Muscle of leg (tissue), 11 donors: ENCODE results near the gene AP3D1. TPM values are rescaled to one million over a fixed set of nuclear protein-coding genes. Genes with fewer than 3 reads are reported as not detected.

ENCODE experiments used
- DNase-seq: peaks from one replicate; pipeline ENCODE4 v3.0.0; 2013
- H3K27ac ChIP-seq: one replicate; pipeline ENCODE4 v1.5.1; 2013; ENCODE audit warnings: mild to moderate bottlenecking, low read length, control low read depth
- H3K27me3 ChIP-seq: one replicate; pipeline ENCODE4 v1.6.1; 2013; ENCODE audit warnings: low read length; ENCODE audit not compliant: control insufficient read depth, insufficient read depth
- H3K36me3 ChIP-seq: one replicate; pipeline ENCODE4 v1.6.1; 2013; ENCODE audit warnings: low read length; ENCODE audit not compliant: control insufficient read depth, insufficient read depth
- H3K4me1 ChIP-seq: one replicate; pipeline ENCODE4 v1.6.1; 2013; ENCODE audit warnings: low read length; ENCODE audit not compliant: control insufficient read depth, insufficient read depth
- H3K4me3 ChIP-seq: one replicate; pipeline ENCODE4 v1.5.1; 2013; ENCODE audit warnings: low read length, control low read depth
- H3K9me3 ChIP-seq: replicated peaks from 2 replicates; pipeline ENCODE4 v1.6.1; 2013; ENCODE audit warnings: low read depth, low read length; ENCODE audit not compliant: control insufficient read depth
- WGBS: methylation state at CpG from one replicate; pipeline ENCODE4 v1.1.5; 2013; ENCODE audit warnings: missing lambda C conversion rate; ENCODE audit not compliant: insufficient coverage; 5-methylcytosine and 5-hydroxymethylcytosine counted together
- polyA plus RNA-seq, 8 donors: library from polyadenylated mRNA; unstranded; fragments of 120-200 nt; gene quantifications; one replicate each; pipeline versions ENCODE4 v1.2.1 to v1.2.3, GENCODE V29; 2013; ENCODE audit warnings: inconsistent platforms in 1 of 8, low replicate concordance in 1 of 8; ENCODE audit not compliant: insufficient read length in 8 of 8, insufficient read depth in 1 of 8
- total RNA-seq: library from RNA; stranded (reverse); fragments of 120-200 nt; gene quantifications from one replicate; pipeline ENCODE4 v1.2.4, GENCODE V29; 2013

The AP3D1 gene
- total and polyA plus RNA-seq, 9 donors: 34.5 to 82.8 (median 70.9) TPM

DNA sequence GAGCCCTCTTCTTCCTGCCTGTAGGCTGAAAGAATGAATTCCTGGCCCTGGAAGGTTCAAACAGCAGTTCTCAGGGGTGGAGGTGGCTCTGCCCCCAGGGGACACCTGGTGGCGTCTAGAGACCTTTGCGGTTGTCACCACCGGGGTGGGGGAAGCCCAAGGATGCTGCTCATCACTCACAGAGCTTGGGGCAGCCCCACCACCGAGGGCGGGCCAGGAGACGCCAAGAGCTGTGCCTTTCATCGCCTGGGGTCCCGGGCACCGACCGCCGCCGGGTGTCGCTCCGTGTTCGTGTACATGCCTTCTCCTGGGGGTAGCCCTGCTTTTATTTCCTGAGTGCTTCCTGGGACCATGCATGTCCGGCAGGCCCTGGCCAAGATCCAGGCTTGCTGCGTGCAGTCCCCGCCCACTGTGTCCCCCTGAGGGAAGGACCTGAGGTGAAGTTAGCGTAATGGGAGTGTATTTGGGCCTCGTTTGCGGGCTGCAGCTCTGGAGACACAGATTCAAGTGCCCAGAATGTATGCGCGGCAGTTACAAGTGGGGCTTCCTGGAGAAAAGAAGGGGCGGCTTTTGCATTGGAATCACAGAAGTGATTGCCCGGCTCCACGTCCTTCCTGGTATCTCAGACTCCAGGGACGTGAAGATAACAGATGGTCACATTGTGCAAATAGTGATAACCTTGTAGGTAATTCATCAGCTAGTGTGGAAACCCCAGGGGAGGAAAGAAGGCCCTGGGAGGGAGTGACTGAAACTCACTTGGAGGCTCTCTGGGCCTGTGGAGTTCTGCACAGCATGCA lies 20.2 kb upstream of the AP3D1 start:
- 50% methylated on average over 25 of the region's 27 CpGs for WGBS
- peak; percentile 61 for DNase-seq
- H3K4me3 ChIP-seq: no peak overlapping the region
- peaks cover 18% of the 10 kb centered on the region for H3K36me3 ChIP-seq
- H3K27me3 ChIP-seq: no peaks in the 10 kb centered on the region
- H3K4me1 ChIP-seq: peaks cover 77% of the 10 kb centered on the region
- H3K9me3 ChIP-seq: no peaks in the 10 kb centered on the region
- H3K27ac ChIP-seq: peak overlapping the region; percentile 7

DNA sequence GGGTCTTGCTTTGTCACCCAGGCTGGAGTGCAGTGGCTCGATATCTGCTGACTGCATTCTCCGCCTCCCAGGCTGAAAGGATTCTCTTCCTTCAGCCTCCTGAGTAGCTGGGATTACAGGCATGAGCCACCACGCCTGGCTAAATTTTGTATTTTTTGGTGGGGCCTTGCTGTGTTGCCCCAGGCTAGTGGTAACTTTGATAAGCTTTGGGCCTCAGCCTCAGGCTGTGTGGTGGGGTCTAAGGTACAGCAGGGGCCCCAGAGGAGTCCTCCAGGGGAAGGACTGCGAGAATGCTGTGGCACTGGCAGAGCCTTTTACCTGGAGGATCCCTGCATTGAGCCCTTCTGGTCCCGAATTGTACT lies 19.6 kb upstream of the AP3D1 start:
- DNase-seq: no peak
- 94% methylated on average over 2 of the region's 5 CpGs for WGBS
- H3K27me3 ChIP-seq: no peaks in the 10 kb centered on the region
- H3K36me3 ChIP-seq: peaks cover 12% of the 10 kb centered on the region
- peak overlapping the region; percentile 4 for H3K27ac ChIP-seq
- no peak overlapping the region for H3K4me3 ChIP-seq
- peaks cover 77% of the 10 kb centered on the region for H3K4me1 ChIP-seq
- no peaks in the 10 kb centered on the region for H3K9me3 ChIP-seq

DNA sequence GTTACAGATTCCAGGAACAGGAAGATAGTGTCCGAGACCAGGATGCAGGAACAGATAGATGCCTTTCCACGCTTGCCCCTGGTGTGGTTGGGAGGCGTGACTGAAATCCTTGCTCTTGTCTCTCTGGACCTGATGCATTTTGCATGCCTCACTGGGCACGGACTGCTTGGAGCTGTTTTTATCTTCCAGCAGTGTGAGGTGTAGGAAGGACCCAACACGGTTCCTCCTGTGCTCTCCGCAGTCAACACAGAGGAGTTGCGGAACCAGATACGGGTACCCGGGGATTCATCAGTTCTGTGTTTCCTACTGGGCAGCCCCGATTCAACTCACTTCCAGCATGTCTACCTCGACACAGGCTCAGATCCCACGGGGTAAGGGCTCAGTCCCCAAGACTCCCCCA lies 18.9 kb upstream of the AP3D1 start:
- Histone ChIP-seq H3K4me1 (peaks cover 82% of the 10 kb centered on the region), H3K27me3 (no peaks in the 10 kb centered on the region), H3K9me3 (no peaks in the 10 kb centered on the region), H3K27ac (no peak overlapping the region), H3K36me3 (peaks cover 10% of the 10 kb centered on the region), H3K4me3 (no peak overlapping the region)
- WGBS: 77% methylated on average over 11 of the region's 12 CpGs
- DNase-seq: no peak

DNA sequence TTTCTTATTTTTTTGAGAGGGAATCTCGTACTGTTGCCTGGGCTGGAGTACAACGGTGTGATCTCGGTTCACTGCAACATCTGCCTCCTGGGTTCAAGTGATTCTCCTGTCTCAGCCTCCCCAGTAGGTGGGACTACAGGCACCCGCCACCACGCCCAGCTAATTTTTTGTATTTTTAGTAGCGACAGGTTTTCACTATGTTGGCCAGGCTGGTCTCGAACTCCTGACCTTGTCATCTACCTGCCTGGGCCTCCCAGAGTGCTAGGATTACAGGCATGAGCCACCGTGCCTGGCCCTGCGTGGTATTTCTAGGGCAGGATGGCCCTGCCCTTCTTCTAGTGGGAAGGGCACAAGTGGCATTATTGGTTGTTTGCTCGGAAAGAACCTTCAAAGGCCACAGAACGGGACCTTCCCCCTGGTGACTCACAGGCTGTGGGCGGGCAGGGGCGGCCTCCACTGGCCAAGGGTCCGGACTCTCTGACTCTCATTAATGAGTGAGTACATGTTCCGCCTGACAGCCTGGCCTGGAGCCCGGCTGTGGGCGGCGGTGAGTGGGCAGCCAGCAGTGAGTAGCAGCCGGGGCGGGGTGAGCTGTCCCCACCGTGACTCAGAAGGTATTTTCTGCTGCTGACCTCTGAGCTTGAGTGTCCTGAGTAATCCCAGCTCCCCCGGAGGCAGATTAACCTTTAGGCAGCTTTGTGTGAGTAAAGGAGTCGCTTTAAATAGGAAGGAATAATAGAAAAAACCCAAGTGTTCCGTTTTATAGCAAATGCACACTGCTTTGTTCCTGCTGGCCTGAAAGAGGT lies 17.5 kb upstream of the AP3D1 start:
- Histone ChIP-seq H3K27me3 (no peaks in the 10 kb centered on the region), H3K27ac (peak overlapping the region; percentile 94), H3K9me3 (no peaks in the 10 kb centered on the region), H3K4me1 (peaks cover 84% of the 10 kb centered on the region), H3K36me3 (peaks cover 10% of the 10 kb centered on the region), H3K4me3 (no peak overlapping the region)
- WGBS: 16% methylated on average over 18 of the region's 24 CpGs
- DNase-seq: peak; percentile 96

DNA sequence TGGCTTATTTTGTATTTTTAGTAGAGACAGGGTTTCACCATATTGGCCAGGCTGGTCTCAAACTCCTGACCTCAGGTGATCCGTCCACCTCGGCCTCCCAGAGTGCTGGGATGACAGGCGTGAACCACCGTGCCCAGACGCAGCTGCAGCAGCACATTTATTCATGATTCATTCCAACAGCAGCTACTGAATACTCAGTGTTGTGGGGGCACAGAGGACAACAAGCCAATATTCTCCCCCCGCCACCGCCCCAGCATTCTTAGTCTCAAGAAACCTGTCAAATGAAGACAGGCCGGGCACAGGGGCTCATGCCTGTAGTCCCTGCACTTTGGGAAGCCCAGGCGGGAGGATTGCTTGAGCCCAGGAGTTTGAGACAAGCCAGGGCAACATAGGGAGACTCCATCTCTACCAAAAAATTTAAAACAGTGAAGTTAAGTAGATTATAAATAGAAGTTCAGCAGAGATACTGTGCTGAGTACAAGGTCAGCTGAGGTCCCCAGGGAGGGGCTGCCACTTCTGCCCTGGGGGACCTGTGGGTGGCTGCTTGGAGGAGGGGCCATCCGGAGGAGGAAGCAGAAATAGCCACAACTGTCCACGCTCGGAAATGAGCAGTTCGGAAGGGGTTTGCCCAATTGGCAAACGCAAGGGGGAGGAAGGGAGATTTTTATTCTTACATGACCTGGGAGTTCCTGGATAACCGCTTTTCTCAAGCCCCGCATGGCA lies 16.7 kb upstream of the AP3D1 start:
- H3K9me3 ChIP-seq: no peaks in the 10 kb centered on the region
- peak overlapping the region; percentile 94 for H3K27ac ChIP-seq
- DNase-seq: peak; percentile 77
- peaks cover 81% of the 10 kb centered on the region for H3K4me1 ChIP-seq
- peaks cover 5% of the 10 kb centered on the region for H3K36me3 ChIP-seq
- WGBS: 67% methylated on average over 10 of the region's 16 CpGs
- H3K27me3 ChIP-seq: no peaks in the 10 kb centered on the region
- no peak overlapping the region for H3K4me3 ChIP-seq

DNA sequence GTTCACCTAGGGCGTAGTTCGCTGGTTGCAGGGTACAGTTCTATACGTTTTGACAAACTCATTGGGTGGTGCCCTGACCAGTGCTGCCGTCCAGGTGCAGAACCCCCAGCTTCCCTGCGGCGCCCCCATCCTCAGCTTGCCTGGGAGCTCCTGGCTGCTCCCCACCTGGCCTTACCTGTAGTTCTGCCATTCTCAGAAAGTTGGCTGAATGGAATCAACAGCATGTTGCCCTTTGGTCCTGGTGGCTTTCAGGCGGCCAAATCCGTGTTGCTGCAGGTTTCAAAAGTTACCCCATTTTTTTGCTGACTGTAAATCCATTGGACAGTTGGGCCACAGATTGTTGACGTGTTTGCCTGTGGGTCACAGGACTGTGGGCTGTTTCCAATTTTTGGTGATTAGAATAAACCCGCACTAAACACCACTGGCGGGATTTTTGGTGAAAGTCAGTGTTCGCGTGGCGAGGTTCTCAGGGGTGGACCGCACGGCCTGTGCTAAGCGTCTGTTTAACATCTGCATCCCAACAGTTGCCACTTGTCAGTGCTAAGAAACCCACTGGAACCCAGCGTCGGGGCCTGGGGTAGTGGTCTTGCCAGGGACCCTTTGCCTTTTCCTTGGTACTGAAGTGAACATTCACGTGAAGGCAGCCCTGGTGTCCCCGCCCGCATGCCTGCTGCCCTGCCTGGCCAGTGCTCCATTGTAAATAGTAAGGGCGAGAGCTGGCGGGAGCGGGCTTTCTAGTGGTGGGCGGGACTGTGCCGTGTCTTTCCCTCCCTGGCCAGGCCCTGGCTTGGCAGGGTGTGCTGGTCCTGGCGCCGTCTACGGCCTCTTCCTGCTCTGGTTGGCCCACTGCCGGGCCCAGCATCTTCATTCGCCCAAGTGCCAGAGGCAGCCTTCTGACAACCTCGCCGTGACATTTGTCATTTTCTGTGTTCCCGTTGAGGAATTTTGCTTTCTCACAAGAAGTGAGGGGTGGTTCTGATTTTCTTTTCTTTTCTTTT lies 15.7 kb upstream of the AP3D1 start:
- peak overlapping the region; percentile 94 for H3K27ac ChIP-seq
- WGBS: 71% methylated on average over 30 of the region's 35 CpGs

DNA sequence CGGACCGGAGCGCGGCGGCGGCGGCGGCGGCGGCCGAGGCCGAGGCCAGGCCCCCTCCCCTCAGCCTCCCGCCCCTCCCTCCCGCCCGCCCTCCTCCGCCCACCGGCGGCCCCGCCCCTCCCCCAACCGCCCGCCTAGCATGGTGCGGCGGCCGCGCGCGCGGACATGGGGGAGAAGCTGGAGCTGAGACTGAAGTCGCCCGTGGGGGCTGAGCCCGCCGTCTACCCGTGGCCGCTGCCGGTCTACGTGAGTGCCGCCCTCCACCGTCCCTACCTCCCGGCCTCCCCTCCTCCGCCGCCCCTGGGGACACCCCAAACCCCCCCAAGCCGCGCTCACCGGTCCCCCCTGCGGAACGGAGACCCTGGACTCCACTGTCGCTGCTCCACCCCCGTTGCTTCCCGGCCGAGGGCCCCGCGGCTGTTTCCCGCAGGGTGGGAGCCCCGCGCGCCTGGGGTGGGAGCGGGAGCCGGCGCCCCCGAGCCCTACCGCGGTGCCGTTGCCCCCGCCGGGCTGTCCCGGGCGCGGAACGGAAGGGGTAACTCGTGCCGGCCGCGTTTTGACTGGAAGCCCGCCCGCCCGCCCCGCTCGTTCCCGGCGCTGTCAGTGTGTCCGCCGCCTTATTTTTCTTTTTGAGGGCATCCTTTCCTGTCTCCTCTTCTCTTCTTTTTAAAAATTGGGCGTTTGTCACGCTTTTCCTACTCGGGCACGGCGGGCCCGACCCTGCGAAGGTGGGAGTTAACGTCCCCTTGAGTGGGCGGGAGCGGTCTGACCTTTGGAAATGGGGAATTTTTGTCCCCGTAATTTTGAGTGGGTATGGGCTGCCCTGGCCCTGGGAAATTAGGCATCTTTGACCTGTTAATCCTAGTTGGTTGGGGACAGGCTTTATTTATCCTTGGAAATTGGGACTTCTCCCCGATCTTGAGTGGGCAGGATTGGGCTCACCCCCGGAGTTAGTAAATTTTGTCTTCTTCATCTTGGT lies 12.9 kb upstream of the AP3D1 start:
- WGBS: under 1% methylated on average over 53 of the region's 95 CpGs
- Histone ChIP-seq H3K4me3 (peak overlapping the region; percentile 84), H3K36me3 (peaks cover 3% of the 10 kb centered on the region), H3K4me1 (peaks cover 49% of the 10 kb centered on the region), H3K27ac (peak overlapping the region; percentile 92), H3K27me3 (no peaks in the 10 kb centered on the region), H3K9me3 (no peaks in the 10 kb centered on the region)
- no peak for DNase-seq

More for the DNA sequence above, 15.7 kb upstream of the AP3D1 start:
- H3K27me3 ChIP-seq: no peaks in the 10 kb centered on the region
- H3K36me3 ChIP-seq: peaks cover 3% of the 10 kb centered on the region
- no peak overlapping the region for H3K4me3 ChIP-seq
- H3K9me3 ChIP-seq: no peaks in the 10 kb centered on the region
- peaks cover 76% of the 10 kb centered on the region for H3K4me1 ChIP-seq
- peak; percentile 78 for DNase-seq

DNA sequence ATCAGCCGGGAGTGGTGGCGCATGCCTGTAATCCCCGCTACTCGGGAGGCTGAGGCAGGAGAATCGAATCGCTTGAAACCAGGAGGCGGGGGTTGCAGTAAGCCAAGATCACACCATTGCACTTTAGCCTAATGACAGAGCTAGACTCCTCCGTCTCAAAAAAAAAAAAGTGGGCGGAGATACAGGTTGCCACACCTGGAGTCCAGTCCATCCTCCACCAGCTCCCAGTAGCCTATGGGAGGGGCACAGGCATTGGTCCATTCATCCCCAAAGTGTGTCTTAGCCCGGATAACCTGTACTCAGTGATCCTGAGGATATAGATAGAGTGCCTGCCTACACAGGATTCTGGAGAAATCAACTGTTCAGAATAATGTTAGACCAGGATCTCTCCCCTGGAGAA lies 9.0 kb upstream of the AP3D1 start:
- WGBS: 100% methylated on average over 2 of the region's 10 CpGs
- Histone ChIP-seq H3K4me3 (no peak overlapping the region), H3K4me1 (peaks cover 10% of the 10 kb centered on the region)

More for the DNA sequence above, 9.0 kb upstream of the AP3D1 start:
- Histone ChIP-seq H3K36me3 (no peaks in the 10 kb centered on the region), H3K27ac (no peak overlapping the region), H3K9me3 (no peaks in the 10 kb centered on the region), H3K27me3 (no peaks in the 10 kb centered on the region)
- no peak for DNase-seq
